ENCODE measurements around the gene XKR3. TPM values are rescaled to one million over a fixed set of nuclear protein-coding genes. Genes with fewer than 3 reads are reported as not detected.

XKR3 gene
- total RNA-seq, 1 donor from 2014 or later, result not detected

DNA sequence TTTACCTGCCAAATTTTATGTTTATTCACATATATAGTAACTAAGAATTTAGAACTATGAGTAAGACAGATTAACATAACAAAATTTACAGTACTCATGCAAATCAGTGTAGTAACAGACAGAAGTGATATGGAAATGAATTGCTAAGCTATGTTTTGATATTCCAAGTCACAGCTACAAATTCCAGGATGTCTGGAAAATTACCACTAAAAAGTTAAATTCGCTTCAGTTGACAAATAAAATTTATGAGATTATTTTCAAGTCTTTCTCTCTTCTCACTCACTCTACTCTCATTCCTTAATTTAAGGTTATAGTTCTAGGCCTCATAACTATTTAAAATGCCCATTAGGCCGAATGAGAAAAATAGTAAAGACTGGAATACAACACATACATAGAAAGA is 18.1 kb downstream of the XKR3 start:
- no peaks in the 10 kb centered on the region for H3K4me1 Mint-ChIP-seq (ENCODE audit: low read depth)
- H3K27ac Mint-ChIP-seq, result no peak overlapping the region
- no peaks in the 10 kb centered on the region for H3K27me3 Mint-ChIP-seq
- no peak for DNase-seq (ENCODE audit: low spot score, unreplicated experiment)
- TF ChIP-seq, protein P1, sequence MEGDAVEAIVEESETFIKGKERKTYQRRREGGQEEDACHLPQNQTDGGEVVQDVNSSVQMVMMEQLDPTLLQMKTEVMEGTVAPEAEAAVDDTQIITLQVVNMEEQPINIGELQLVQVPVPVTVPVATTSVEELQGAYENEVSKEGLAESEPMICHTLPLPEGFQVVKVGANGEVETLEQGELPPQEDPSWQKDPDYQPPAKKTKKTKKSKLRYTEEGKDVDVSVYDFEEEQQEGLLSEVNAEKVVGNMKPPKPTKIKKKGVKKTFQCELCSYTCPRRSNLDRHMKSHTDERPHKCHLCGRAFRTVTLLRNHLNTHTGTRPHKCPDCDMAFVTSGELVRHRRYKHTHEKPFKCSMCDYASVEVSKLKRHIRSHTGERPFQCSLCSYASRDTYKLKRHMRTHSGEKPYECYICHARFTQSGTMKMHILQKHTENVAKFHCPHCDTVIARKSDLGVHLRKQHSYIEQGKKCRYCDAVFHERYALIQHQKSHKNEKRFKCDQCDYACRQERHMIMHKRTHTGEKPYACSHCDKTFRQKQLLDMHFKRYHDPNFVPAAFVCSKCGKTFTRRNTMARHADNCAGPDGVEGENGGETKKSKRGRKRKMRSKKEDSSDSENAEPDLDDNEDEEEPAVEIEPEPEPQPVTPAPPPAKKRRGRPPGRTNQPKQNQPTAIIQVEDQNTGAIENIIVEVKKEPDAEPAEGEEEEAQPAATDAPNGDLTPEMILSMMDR (IDR thresholded peaks at IDR 0.05; ENCODE audit: unreplicated experiment), result no peak
- no peak overlapping the region for H3K4me3 Mint-ChIP-seq (ENCODE audit: low read depth)
- H3K36me3 Mint-ChIP-seq (ENCODE audit: insufficient read depth), result no peaks in the 10 kb centered on the region
- H3K9me3 Mint-ChIP-seq (ENCODE audit: low read depth), result no peaks in the 10 kb centered on the region

DNA sequence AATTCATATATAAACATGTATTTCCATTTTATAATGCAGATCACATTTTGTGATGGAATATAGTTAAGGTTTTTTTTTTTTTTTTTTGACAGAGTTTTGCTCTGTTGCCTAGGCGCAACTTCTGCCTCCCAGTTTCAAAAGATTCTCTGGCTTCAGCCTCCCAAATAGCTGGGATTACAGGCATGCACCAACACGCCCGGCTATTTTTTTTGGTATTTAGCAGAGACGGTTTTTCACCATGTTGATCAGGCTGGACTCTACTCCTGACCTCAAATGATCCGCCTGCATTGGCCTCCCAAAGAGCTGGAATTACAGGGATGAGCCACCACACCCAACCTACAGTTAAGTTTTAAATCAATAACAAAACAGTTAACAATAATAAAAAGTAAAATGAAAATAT is 18.8 kb downstream of the XKR3 start:
- H3K27ac Mint-ChIP-seq, result no peak overlapping the region
- no peaks in the 10 kb centered on the region for H3K9me3 Mint-ChIP-seq (ENCODE audit: low read depth)
- TF ChIP-seq, protein P1 (IDR thresholded peaks at IDR 0.05; ENCODE audit: unreplicated experiment), result no peak
- DNase-seq (ENCODE audit: low spot score, unreplicated experiment), result no peak
- H3K4me1 Mint-ChIP-seq (ENCODE audit: low read depth), result no peaks in the 10 kb centered on the region
- no peak overlapping the region for H3K4me3 Mint-ChIP-seq (ENCODE audit: low read depth)
- no peaks in the 10 kb centered on the region for H3K27me3 Mint-ChIP-seq
- no peaks in the 10 kb centered on the region for H3K36me3 Mint-ChIP-seq (ENCODE audit: insufficient read depth)

DNA sequence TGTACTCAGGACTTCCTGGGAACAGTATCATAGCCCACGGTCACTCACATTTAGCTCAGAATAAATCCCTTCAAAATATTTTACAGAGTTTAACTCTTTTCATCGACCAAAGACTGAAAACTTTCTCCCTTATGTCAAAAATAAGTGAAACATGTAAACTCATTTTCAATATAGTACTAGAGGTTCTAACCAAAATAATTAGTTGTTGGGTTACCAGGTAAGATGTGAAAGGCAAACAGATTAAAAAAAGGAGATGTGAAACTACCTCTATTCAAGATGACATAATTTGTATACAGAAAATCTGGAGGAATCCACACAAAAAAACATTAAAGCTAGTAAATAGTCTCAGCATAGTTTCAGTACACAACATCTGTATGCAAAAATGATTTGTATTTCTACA is 20.3 kb downstream of the XKR3 start:
- no peak for DNase-seq (ENCODE audit: low spot score, unreplicated experiment)
- H3K4me1 Mint-ChIP-seq (ENCODE audit: low read depth), result no peaks in the 10 kb centered on the region
- no peak overlapping the region for H3K27ac Mint-ChIP-seq
- no peaks in the 10 kb centered on the region for H3K27me3 Mint-ChIP-seq
- H3K36me3 Mint-ChIP-seq (ENCODE audit: insufficient read depth), result no peaks in the 10 kb centered on the region
- no peak overlapping the region for H3K4me3 Mint-ChIP-seq (ENCODE audit: low read depth)
- TF ChIP-seq, protein P1 (IDR thresholded peaks at IDR 0.05; ENCODE audit: unreplicated experiment), result no peak
- no peaks in the 10 kb centered on the region for H3K9me3 Mint-ChIP-seq (ENCODE audit: low read depth)

DNA sequence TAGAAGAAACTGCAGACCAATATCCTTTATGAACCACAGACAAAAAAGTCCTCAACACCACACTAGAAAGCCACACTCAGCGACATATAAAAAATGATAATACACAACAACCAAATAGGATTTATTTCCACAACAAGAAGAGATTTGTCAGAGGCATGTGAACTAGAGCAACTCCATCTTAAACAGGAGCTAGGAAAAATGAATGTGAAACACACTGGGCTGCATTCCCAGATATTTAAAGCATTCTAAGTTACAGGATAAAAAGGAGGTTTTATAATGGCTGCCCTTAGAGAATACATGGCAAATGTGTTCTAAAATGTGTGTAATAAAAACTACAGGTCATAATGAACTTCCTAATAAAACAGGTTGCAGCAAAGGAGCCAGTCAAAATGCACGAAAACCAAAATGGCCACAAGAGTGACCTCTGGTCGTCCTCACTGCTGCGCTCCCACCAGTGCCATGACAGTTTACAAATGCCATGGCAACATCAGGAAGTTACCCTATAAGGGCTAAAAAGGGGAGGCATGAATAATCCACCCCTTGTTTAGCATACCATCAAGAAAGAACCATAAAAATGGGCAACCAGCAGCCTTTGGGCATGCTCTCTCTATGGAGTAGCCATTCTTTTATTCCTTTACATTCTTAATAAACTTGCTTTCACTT is 21.8 kb downstream of the XKR3 start:
- Mint-ChIP-seq H3K27ac (no peak overlapping the region), H3K9me3 (ENCODE audit: low read depth) (no peaks in the 10 kb centered on the region), H3K36me3 (ENCODE audit: insufficient read depth) (no peaks in the 10 kb centered on the region), H3K4me1 (ENCODE audit: low read depth) (no peaks in the 10 kb centered on the region), H3K27me3 (no peaks in the 10 kb centered on the region), H3K4me3 (ENCODE audit: low read depth) (no peak overlapping the region)
- TF ChIP-seq, protein P1 (IDR thresholded peaks at IDR 0.05; ENCODE audit: unreplicated experiment), result no peak
- no peak for DNase-seq (ENCODE audit: low spot score, unreplicated experiment)

DNA sequence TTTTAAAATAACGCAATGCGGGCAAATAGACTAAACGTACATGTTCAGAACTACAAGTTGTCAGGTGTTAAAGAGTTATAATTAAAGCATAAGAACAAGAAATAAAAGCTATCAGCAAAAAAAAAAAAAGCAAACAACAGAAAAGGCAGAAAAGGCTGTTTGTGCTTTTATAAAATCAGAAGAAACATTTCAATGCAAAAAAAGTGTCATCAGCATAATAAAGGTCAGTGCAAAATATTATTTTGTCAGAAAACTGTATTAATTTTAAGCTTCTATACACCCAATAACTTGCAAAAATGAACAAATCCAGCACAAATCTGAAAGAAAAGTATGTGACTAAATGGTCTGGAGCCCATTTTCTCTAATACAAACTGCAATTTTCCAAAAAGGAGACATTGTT is 23.6 kb downstream of the XKR3 start:
- Mint-ChIP-seq H3K36me3 (ENCODE audit: insufficient read depth) (no peaks in the 10 kb centered on the region), H3K27ac (no peak overlapping the region), H3K4me1 (ENCODE audit: low read depth) (no peaks in the 10 kb centered on the region), H3K4me3 (ENCODE audit: low read depth) (no peak overlapping the region), H3K27me3 (no peaks in the 10 kb centered on the region), H3K9me3 (ENCODE audit: low read depth) (no peaks in the 10 kb centered on the region)
- TF ChIP-seq, protein P1 (IDR thresholded peaks at IDR 0.05; ENCODE audit: unreplicated experiment), result no peak
- no peak for DNase-seq (ENCODE audit: low spot score, unreplicated experiment)
